Measurements from ENCODE around the gene SNX7. TPM values are rescaled to one million over a fixed set of nuclear protein-coding genes. Genes with fewer than 3 reads are reported as not detected.

Gene SNX7, protein sequence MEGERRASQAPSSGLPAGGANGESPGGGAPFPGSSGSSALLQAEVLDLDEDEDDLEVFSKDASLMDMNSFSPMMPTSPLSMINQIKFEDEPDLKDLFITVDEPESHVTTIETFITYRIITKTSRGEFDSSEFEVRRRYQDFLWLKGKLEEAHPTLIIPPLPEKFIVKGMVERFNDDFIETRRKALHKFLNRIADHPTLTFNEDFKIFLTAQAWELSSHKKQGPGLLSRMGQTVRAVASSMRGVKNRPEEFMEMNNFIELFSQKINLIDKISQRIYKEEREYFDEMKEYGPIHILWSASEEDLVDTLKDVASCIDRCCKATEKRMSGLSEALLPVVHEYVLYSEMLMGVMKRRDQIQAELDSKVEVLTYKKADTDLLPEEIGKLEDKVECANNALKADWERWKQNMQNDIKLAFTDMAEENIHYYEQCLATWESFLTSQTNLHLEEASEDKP
- not detected in 2 replicates for total RNA-seq

GRCh38 chr1:98661544-98662355 is at the start of gene SNX7:
Gene SNX7, plus strand, starts transcription at chr1:98661721. Its CDS starts 11 bp downstream, at chr1:98661732.
- intact Hi-C loops (cut with micrococcal nuclease): no loop called here

DNA sequence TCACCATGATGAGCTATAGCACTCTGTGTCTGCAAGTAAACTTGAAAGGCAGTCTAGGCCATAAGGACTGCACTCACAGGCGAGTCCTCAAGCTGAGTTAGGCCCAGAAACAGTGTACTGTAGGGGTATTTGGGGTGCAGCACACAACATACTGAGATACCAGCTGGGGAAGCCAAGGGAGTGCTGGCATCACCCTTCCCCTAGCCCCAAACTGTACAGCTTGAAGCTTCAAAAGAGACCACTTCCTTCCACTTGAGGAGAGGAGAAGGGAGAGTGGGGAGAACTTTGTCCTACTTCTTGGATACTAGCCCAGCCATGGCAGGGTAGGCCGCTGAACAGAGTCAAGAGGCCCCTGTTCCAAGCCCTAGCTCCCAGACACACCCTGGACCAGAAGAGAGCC is 24.2 kb upstream of the SNX7 start:
- intact Hi-C loops (cut with micrococcal nuclease): no loop called here

- intact Hi-C loops (cut with micrococcal nuclease): no loop called here
Measured at GRCh38 chr1:98638185-98638584, 23.3 kb upstream of the SNX7 start.

DNA sequence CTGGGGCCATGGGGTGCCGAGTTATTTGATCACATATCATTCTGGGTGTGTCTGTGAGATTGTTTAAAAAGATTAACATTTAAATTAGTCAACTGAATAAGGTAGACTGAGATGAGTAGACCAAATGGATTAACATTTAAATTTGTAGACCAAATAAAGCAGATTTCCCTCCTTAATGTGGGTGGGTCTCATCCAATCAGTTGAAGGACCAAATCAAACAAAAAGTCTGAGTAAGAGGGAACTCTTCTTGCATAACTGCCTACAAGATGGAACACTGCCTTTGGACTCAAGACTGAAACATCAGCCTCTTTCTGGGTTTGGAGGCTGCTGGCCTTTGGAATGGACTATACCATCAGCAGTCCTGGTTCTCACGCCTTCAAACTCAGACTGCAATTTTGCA is 17.0 kb upstream of the SNX7 start:
- intact Hi-C loops (cut with micrococcal nuclease): no loop called here

- intact Hi-C loops (cut with micrococcal nuclease): loop anchor here (2.0 kb wide), 1 partner anchor 42 kb away; no protein-coding TSS in a partner anchor
Measured at GRCh38 chr1:98651116-98651632, 10.3 kb upstream of the SNX7 start.

DNA sequence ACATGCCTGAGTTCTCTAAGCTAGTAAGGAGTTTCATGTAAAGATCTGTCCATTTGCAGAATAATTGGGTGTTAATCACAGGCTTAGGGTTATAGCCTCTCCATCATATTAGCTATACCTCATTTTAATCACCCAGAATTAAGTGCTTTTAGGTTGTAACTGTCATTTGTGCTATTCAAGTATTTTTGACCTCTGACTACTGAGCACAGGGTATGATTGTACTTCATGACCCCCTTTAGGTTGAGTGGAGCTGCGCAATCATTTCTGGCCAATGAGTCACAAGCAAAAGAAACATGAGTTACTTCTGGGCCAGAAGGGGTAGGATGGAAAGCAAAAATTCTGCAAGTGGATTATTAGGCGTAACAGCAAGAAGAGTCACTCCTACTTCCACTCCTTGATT is 8.4 kb upstream of the SNX7 start:
- intact Hi-C loops (cut with micrococcal nuclease): no loop called here

- intact Hi-C loops (cut with micrococcal nuclease): no loop called here
Measured at GRCh38 chr1:98659879-98660278, 1.6 kb upstream of the SNX7 start.

- intact Hi-C loops (cut with micrococcal nuclease): no loop called here
Measured at GRCh38 chr1:98660940-98661543, 479 bp upstream of the SNX7 start.

DNA sequence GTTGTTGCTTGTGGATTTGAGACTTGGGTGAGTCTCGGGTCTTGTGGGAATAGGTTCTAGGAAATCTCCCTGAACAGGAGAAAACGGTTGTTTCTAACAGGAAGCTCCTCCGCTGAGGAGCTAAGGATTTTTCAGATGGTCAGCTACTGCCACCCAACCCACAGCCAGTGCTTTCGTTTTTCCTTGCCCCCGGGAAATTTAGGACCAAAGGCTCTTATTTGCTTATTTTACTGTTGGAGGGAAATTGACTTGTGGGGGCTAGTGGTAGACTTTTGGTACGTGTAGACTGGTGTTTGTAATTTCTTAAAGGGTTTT is 792 bp downstream of the SNX7 start:
- intact Hi-C loops (cut with micrococcal nuclease): no loop called here

DNA sequence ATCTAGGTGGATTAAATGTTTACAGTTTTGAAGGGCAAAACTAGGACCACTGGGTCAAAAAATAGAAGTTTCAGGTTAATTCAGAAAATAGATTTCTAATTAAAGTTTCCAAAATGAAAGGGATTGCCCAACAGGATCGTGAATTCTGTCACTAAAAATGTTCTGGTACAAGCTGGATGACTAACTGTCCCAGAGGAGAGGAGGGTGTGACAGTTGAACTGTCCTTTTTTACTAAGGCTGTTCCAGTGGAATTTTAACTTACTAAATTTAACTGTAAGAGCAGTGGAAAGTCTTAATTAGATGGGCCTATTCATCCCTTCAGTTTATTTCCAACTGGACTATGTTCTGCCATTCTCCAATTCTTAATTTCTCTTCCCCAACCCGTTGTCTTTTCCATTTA is 7.2 kb downstream of the SNX7 start:
- intact Hi-C loops (cut with micrococcal nuclease): no loop called here

DNA sequence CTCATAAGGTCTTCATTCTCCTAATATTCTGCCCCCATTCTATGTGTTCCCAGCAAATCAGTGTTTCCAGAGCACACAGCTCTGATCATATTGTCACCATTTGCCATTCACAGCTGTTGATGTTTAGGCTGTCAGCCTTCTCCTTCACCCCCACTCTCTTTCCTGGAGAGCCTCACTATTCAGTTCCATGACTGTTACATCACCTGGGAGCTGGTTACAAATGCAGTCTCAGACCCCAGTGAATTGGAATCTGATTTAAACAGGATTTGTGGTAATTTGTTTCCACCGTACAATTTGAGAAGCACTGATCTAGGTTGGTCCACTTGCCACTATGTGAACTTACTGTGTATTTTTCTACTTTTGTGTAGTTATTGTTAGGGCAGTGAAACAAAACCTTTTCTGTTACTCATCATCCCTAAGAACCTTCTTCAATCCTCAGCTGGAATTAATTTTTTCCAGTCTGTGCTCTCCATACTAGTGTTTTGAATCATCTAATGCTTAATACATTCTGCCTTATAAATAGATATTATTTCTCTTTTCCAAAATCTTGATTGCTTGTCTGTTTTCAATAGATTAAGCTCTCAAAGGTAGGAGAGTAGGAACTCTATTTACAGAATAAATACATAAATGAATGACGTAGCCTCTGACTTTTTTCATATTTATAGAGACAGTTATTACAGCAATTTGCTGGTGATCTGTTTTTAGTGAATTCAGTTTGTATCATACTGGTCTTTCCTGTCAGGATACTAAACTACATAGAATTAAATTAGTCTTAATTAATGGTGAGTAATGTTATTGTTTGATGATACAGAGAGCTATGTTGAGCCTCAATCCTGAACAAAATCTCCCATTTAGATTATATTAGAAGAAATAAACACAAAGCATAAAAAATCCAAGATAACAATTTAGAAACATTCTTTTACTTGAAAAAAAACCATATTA is 8.1 kb downstream of the SNX7 start:
- intact Hi-C loops (cut with micrococcal nuclease): no loop called here

- intact Hi-C loops (cut with micrococcal nuclease): no loop called here
Measured at GRCh38 chr1:98672189-98672588, 10.7 kb downstream of the SNX7 start.

DNA sequence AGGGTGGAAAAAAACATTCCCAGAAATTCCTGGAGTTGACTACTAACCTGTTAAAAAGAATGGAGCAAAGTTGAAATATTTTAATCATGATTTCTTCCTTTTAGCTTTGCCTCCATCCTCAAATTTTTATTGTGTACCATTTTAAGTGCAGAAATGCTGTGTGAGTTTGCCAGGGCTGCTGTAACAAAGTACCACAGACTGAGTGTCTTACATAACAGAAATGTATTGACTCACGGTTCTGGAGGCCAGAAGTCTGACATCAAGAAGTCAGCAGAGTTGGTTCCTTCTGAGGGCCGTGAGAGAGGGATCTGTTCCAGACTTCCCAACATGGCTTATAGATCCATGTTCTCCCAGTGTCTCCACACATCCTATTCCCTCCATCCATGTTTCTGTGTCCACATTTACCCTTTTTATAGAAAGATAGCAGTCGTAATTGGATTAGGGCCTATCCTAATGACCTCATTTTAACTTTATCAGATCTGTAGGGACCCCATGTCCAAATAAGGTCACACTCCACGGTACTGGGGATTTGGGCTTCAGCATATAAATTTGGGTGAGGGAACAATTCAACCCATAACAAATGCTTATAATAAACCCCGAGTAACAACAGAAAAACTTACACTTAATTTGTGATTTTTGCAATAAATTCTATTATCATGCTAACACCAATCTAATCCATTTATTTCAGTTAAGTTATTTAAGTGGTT is 12.7 kb downstream of the SNX7 start:
- intact Hi-C loops (cut with micrococcal nuclease): no loop called here

DNA sequence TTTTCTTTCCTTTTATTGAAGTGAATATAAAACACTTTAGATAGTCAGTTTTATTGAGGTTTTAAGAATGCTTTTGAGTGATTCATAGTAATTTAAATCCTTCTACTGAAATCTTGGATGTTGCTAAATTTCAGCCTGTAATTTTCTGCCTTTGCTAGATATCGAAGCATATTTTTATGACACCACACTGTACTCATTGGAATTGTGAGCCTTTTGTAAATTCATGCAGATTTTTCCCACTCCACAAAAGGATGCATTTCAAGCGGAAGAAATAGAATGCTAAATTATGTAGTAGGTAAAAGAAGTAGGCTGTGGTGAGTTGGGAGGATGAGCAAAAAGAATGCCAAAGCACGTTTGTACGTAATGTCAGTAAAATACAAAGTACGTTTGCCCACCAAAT is 13.8 kb downstream of the SNX7 start:
- intact Hi-C loops (cut with micrococcal nuclease): no loop called here

DNA sequence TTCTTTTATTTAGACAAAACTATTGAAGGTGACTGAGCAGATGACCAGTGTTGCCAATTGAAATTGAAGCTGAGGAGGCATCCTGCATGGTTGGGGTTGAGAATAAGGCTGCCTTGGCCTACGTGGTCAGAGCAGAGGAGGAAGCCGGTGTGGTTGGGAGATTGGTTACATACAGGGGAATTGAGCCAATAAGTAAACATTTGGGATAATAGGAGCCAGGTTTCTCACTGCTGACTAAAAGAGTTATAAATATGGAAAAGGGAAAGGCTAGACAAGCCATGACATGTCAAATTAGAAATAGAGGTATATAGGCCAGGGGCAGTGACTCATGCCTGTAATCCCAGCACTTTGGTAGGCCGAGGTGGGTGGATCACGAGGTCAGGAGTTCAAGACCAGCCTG is 15.8 kb downstream of the SNX7 start:
- intact Hi-C loops (cut with micrococcal nuclease): no loop called here

DNA sequence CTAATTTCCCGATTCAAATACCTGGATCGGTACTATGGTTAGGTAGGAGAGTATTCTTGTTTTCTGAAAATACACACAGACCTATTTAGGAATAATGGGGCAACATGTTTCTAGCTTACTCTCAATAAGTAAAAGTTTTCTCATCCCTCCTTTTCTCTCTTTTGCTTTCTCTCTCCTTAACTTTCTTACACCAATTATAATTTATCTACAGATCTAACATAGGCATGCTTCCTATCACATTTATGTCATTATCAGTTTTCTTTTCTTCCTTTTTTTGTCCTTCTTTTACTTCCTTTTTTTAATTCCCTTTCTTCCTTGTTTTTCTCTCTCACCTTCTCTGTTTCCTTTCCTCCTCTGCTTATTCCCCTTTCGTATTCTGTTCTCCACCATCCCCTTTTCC is 20.3 kb downstream of the SNX7 start:
- intact Hi-C loops (cut with micrococcal nuclease): no loop called here

DNA sequence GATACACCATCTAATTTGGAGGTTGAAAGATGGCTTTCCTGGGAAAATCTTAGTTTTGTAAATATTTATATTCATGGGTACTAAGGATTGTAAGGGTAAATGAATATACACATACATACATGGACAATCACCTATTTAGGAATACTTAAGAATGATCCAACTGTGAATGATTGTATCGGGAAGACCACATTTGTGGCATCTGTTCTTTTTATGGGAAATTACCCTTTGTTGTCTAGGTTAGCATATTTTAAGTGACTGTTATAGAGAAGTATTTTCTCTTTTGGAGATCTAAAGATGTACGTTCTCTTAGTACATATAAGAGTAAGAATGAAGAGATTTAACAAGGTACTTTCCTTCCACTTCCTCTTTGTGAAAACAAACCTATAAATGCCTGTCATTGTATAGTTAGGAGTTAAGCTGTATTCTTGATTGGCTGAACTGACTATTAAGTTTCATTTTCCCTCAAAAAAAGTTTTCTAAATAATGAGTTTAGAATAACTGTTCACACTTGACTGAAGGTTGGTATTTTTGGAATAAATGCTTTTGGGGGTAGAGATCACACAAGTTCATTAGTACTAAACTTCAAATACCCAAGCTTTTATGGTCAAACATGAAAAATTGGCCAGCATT is 26.7 kb downstream of the SNX7 start:
- intact Hi-C loops (cut with micrococcal nuclease): no loop called here

GRCh38 chr1:98690576-98690975 is 29.1 kb downstream of the SNX7 start:
- intact Hi-C loops (cut with micrococcal nuclease): no loop called here

DNA sequence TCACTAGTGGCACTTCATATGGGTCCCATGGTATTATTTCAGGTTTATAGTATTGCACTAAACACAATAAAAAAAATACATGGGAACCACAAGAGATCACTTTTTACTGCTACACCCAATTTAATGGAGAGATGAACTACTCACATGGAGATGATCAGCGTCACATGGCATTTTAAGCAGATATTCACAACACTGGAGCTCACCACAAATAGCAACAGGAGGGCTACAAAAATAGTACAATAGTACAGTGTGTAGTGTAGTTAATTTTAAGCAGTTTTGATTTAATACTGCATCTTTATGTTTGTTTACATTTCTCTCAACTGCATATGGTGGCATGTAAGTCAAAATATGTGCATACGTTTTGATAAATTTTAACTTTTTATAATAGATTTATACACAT is 31.0 kb downstream of the SNX7 start:
- intact Hi-C loops (cut with micrococcal nuclease): loop anchor here (2.0 kb wide), 1 partner anchor 42 kb away; no protein-coding TSS in a partner anchor

- intact Hi-C loops (cut with micrococcal nuclease): loop anchor here (2.0 kb wide), 1 partner anchor 43 kb away; no protein-coding TSS in a partner anchor
Measured at GRCh38 chr1:98693385-98693784, 31.9 kb downstream of the SNX7 start.

All from T-helper 2 cell treated with Interferon-gamma antibody and Interleukin-4, amounts not matched to agents 100 ng/mL and 5 ng/mL, for 36 hours (primary cell).